NCI-H1105 treated with DMSO at 0.1 percent for 48 hours (cell line): ENCODE data around the gene CYP3A5.
"Not testable (repeated sequence)": the region's sequence is repeated elsewhere in the genome, so short reads cannot be mapped to it uniquely, and the experiment has no call there.

Source experiments
- DNase-seq: peaks from one replicate; lab custom pipeline; 2025; lab: John Stamatoyannopoulos, UW

Gene CYP3A5

DNA sequence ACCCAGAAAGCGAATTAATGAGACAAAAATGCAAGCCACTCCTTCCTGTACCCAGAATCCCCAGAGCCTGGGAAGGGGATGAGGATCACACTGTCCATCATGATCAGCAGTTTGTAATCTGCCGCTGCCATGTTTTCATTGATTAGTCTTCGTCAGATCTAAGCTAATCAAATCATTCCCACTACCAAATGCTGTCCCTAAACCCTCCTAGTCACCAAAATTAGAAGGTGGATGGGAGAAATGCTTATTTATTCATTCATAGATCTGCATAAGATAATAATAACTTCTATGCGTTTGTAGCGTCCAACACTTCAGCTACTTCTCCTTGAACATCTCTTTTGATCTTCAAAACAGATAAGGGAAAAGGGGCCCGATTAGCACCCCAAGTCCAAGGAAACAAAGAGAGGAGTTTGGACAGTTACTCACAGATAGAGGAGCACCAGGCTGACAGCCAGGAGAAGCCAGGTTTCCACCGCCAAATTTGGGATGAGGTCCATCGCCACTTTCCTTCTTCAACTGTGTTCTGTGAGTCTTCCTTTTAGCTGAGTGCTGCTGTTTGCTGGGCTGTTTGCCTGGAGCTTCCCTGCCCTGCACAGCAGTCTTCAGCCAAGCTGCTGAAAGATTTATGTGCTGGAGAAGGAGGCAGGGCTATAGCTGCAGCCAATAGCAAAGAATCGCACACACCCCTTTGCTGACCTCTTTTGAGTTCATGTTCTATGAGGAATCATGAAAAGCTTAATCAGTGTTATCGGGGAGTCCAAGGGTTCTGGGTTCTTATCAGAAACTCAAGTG, at the start of gene CYP3A5:
Gene CYP3A5, minus strand, starts transcription at position 597 of the 792 bp plus-strand sequence. Its CDS starts 100 bp downstream, at position 497.
- DNase-seq = no peak

DNA sequence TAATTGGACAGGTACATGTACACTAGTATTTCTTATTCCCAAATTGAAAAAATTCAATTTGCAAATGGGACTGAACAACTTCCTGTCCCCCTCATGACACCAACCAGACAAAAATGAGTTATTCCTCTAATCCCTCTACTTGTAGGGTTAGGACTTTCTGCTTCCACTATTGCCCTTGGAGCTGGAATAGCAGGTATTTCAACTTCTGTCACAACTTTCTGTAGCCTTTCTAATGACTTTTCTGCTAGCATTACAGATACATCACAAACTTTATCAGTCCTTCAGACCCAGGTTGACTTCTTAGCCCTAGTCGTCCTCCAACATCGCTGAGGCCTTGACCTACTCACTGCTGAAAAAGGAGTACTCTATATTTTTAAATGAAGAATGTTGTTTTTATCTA, 48.8 kb upstream of the CYP3A5 start:
- DNase-seq = no peak

DNA sequence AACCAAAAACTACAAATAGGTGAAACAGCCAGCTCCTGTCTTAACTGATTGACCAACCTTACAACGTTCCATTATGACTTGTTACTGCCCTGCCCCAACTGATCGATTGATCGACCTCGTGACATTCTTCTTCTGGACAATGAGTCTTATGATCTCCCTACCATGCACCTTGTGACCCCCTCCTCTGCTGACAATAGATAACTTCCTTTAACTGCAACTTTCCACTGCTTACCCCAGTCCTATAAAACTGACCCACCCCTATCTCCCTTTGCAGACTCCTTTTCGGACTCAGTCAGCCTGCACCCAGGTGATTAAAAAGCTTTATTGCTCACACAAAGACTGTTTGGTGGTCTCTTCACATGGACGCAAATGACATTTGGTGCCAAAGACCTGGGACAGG, 43.4 kb upstream of the CYP3A5 start:
- DNase-seq = not testable (repeated sequence)

- no peak for DNase-seq
These were observed 41.2 kb upstream of the CYP3A5 start for GRCh38 chr7:99720800-99721595.

GRCh38 chr7:99719996-99720769, 40.4 kb upstream of the CYP3A5 start:
- DNase-seq = no peak

DNA sequence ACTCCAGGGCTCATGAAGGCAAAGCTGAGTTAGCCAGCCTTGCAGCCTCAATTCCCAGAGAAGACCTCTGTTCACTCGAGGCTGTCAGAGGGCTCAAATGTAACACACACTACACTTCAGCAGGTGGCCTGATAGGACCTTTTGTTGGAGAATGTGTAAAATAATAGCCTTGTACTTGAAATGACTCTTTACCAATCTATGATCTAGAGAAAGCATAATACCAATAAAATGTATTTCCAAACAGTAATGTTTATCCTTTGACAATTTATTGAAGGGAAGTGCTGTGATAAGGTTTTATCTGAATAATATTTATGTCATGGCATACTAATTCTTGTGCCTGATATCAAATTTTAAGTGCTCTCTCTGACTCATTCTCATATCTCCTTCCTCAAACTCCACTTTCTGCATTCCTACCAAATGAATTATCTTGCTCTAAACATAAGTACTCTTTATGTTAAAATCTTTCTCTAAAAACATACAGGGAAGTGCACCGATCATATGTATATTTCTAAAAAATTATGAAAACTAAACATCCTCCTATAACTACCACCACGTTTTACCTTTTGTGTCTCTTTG, 34.3 kb upstream of the CYP3A5 start:
- no peak for DNase-seq

GRCh38 chr7:99709838-99710578, 30.2 kb upstream of the CYP3A5 start:
- DNase-seq = no peak

DNA sequence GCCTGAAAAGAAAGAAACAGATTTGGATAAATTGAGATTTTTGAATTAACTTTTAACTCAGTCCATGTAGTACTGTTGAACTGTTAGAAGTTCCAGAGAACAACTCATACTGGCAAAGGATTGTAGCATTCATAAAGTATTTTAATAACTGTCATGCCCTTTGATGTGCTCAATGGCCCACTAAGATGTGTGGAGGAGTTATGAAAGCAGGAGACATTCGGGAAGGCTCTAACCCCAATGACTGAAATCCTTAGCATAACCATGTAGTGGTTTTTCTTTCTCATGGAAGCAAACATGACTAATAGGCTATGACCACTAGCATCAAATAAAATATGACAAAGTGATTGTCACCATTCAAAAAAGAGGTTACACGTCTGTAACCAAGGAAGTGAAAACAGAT, 29.5 kb upstream of the CYP3A5 start:
- DNase-seq = no peak

GRCh38 chr7:99707096-99707495, 27.3 kb upstream of the CYP3A5 start:
- no peak for DNase-seq

GRCh38 chr7:99699946-99700345, 20.1 kb upstream of the CYP3A5 start:
- DNase-seq = no peak

- not testable (repeated sequence) for DNase-seq
These were observed 19.3 kb upstream of the CYP3A5 start for GRCh38 chr7:99698867-99699730.

DNA sequence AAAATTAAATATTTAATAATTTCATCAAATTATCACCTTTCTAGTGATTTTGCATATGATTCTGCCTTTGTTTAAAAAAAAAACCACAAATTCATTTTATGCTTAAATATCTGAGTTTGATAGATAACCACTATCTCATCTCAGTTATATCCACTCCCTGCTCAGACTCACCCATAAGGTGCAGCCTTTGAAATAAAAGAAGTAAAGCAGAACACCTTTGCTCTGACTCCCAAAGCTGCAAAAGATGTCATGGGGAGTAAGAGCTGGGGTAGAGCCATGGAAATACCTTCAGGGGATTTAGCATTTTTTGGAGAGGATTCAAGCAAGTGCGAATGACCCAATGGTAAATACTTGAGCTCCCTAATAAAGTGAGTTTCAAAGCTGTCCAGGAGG, 15.1 kb upstream of the CYP3A5 start:
- no peak for DNase-seq

GRCh38 chr7:99694201-99694911, 14.6 kb upstream of the CYP3A5 start:
- no peak for DNase-seq

DNA sequence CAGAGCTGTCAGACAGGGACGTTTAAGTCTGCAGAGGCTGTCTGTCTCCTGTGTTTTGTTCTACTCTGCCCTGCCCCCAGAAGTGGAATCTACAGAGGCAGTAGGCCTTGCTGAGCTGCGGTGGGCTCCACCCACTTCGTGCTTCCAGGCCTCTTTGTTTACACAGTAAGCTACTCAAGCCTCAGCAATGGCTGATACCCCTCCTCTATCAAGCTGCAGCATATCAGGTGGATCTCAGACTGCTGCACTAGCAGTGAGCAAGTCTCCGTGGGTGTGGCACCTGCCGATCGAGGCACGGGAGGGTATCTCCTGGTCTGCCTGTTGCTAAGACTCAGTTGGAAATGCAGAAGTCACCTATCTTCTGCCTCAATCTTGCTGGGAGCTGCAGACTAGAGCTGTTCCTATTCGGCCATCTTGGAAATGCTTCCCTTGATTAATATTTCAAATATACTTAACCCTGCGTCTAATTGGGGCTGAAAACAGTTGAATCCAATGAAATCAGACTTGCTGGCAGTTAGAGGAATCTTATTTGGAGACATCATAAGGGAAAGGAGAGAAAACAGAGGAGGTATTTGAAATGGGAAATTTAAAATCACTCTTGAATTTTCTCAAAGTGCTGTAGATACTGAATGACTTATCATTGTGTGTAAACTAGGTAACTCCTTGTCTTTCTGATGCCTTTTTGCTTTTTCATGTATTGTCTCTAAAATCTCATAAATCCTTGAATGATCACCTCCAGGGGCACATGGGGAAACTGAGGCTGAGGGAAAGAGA, 13.8 kb upstream of the CYP3A5 start:
- peak; percentile 54 for DNase-seq

DNA sequence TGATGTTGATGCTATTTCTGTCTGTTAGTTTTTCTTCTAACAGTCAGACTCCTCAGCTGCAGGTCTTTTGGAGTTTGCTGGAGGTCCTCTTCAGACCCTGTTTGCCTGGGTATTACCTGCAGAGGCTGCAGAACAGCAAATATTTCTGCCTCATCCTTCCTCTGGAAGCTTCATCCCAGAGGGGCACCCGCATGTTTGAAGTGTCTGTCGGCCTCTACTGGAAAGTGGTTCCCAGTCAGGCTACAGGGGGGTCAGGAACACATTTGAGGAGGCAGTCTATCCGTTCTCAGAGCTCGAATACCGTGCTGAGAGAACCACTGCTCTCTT, 13.3 kb upstream of the CYP3A5 start:
- no peak for DNase-seq

DNA sequence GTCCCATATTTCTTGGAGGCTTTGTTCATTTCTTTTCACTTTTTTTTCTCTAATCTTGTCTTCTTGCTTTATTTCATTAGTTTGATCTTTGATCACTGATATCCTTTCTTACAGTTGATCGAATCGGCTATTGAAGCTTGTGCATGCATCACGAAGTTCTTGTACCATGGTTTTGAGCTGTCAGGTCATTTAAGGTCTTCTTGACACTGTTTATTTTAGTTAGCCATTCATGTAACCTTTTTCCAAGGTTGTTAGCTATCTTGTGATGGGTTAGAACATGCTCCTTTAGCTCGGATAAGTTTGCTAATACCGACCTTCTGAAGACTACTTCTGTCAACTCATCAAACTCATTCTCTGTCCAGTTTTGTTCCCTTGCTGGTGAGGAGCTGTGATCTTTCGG, 12.8 kb upstream of the CYP3A5 start:
- DNase-seq = not testable (repeated sequence)

DNA sequence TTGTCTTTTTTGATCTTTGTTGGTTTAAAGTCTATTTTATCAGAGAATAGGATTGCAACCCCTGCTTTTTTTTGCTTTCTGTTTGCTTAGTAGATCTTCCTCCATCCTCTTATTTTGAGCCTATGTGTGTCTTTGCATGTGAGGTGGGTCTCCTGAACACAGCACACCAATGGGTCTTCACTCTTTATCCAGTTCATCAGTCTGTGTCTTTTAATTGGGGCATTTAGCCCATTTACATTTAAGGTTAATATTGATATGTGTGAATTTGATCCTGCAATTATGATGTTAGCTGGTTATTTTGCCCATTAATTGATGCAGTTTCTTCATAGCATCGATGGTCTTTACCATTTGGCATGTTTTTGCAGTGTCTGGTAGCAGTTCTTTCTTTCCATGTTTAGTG, 11.9 kb upstream of the CYP3A5 start:
- DNase-seq = not testable (repeated sequence)

DNA sequence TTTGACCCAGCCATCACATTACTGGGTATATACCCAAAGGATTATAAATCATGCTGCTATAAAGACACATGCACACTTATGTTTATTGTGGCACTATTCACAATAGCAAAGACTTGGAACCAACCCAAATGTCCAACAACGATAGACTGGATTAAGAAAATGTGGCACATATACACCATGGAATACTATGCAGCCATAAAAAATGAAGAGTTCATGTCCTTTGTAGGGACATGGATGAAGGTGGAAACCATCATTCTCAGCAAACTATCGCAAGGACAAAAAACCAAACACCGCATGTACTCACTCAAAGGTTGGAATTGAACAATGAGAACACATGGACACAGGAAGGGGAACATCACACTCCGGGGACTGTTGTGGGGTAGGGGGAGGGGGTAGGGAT, 11.1 kb upstream of the CYP3A5 start:
- not testable (repeated sequence) for DNase-seq
